Heart left ventricle (tissue), 16 donors: ENCODE results near the gene SP4. TPM values are rescaled to one million over a fixed set of nuclear protein-coding genes. Genes with fewer than 3 reads are reported as not detected.
"Not testable (repeated sequence)": the region's sequence is repeated elsewhere in the genome, so short reads cannot be mapped to it uniquely, and the experiment has no call there.

Source experiments
- ATAC-seq, 4 donors: fragments of 200-7000 bp; cut with Tn5 transposase; one replicate each; pipeline ENCODE4 v1.9.1; 2020 to 2022; ENCODE audit warnings: moderate library complexity in 4 of 4, mild to moderate bottlenecking in 3 of 4, moderate number of reproducible peaks in 1 of 4
- DNase-seq, 5 donors: peaks; one replicate each; pipeline ENCODE4 v3.0.0-alpha.2; 2020
- H3K27ac ChIP-seq, 12 donors: fragments of 200-600 bp; sonication (generic) in 4 of 12; one replicate each; pipeline versions ENCODE4 v1.5.0 to v1.8.0; 2016 to 2022; ENCODE audit warnings: mild to moderate bottlenecking in 2 of 12
- H3K27me3 ChIP-seq, 9 donors: fragments of 200-600 bp; sonication (generic) in 2 of 9; one replicate each; pipeline versions ENCODE4 v1.5.1 to v1.8.0; 2016 to 2022; ENCODE audit warnings: mild to moderate bottlenecking in 3 of 9
- H3K36me3 ChIP-seq, 9 donors: fragments of 200-600 bp; sonication (generic) in 2 of 9; one replicate each; pipeline versions ENCODE4 v1.5.0 to v1.8.0; 2018 to 2022; ENCODE audit warnings: mild to moderate bottlenecking in 2 of 9
- H3K4me1 ChIP-seq, 12 donors: fragments of 200-600 bp; sonication (generic) in 4 of 12; one replicate each; pipeline versions ENCODE4 v1.5.0 to v1.8.0; 2016 to 2022; ENCODE audit warnings: mild to moderate bottlenecking in 3 of 12
- H3K4me3 ChIP-seq, 12 donors: fragments of 200-600 bp; sonication (generic) in 4 of 12; one replicate each; pipeline versions ENCODE4 v1.5.0 to v1.8.0; 2017 to 2022; ENCODE audit warnings: mild to moderate bottlenecking in 9 of 12, moderate library complexity in 4 of 12
- H3K9me3 ChIP-seq, 12 donors: fragments of 200-600 bp; sonication (generic) in 4 of 12; one replicate each; pipeline versions ENCODE4 v1.5.0 to v1.8.0; 2016 to 2022; ENCODE audit warnings: mild to moderate bottlenecking in 1 of 12
- POLR2A ChIP-seq, 2 donors: fragments of 450-650 bp; IDR thresholded peaks; one replicate each; pipeline ENCODE4 v1.6.1; 2017; ENCODE audit warnings: antibody characterized with exemption in 2 of 2, mild to moderate bottlenecking in 2 of 2, moderate library complexity in 2 of 2
- WGBS, 4 donors: extraction: QIAGEN DNeasy Blood & Tissue Kit in 2 of 4; methylation state at CpG; one replicate each; pipeline versions ENCODE4 v1.1.5 to v1.1.7; 2013 to 2018; 5-methylcytosine and 5-hydroxymethylcytosine counted together
- intact Hi-C, 10 donors: fragments of 100-400 bp; cut with DNase I; formaldehyde crosslinking; loops; one replicate each; pipeline versions ENCODE4 v1.11.1 to v1.14.2; 2022
- polyA plus RNA-seq, 2 donors: library from polyadenylated mRNA; stranded (reverse); fragments of 200-250 nt; gene quantifications; one replicate each; pipeline ENCODE4 v1.2.3, GENCODE V29; 2013
- total RNA-seq, 9 donors: library from RNA; depleted of rRNA in 2 of 9; stranded (reverse); fragments of >200 nt in 2 of 9; fragmentation: NEBNext Ultra II Directional in 3 of 9; extraction: Animal tissue kit (Norgen Biotek cat#: 25700) in 3 of 9; gene quantifications; one replicate each; pipeline versions ENCODE4 v1.1.0 to v1.2.4, GENCODE V29; 2016 to 2023
- TF ChIP-seq, protein P1 (sequence below), 12 donors: fragments of 200-600 bp; sonication (generic) in 4 of 12; IDR thresholded peaks; one replicate each; pipeline versions ENCODE4 v1.5.0 to v1.8.0; 2018 to 2022; ENCODE audit warnings: antibody characterized with exemption in 12 of 12, mild to moderate bottlenecking in 5 of 12
- donor health status: ischemic (EF 13 %, LVEDD 7.1; RV severe dilation, severe dysfunction).
- donor health status: healthy with polysubstance abuse.
- donor health status: DM: no; HTN: yes; CAD: no.
- donor health status: DM: no; HTN: no; CAD: no.
- donor health status: ischemic (EF 25% LVEDD 6.9; RV normal size, moderate dysfunction).
- donor health status: ischemic (EF 25% LVEDD 5.7; RV mildly dilated, moderate dysfunction).
- donor health status: healthy.
- donor health status: DM: yes; HTN: yes; CAD: no.
- donor health status: ischemic (EF 35%, LVEDD 5.7; RV mildly dilated, moderate dysfunction).
- donor health status: nonischemic (EF 11% LVEDD 7.7; RV severe dilation, severe dysfunction).
- donor health status: DM: yes; HTN: yes; CAD: no.
- donor health status: PGD.
- donor health status: ischemic (EF 29% LVEDD 5.4; RV normal size, mild dysfunction).
- donor health status: nonischemic (EF 23%, LVEDD 6.1; RV moderate dilation, normal function).

Gene SP4
- total and polyA plus RNA-seq, 11 donors = 1.5 to 8.9 (median 5.7) TPM

DNA sequence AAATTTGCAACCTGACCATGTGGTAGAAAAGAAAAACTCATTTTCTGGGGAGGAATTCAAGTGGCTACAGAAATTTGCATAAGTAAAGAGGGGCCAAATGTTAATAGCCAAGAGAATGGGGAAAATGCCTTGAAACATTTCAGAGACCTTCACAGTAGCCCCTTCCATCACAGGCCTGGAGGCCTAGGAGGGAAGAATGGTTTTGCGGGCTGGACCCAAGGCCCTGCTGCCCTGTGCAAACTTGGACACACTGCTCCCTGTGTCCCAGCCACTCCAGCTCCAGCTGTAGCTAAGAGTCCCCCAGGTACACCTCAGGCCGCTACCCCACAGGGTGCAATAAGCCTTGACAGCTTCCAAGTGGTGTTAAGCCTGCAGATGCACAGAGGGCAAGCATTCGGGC lies 98.6 kb downstream of the SP4 start:
- no peak overlapping the region for H3K27ac ChIP-seq
- 89 to 100% (median 94%) methylated on average over 1 to 3 of the region's 3 CpGs for WGBS, 4 donors
- no peak overlapping the region for H3K4me3 ChIP-seq
- DNase-seq (no peak), ATAC-seq (no peak)
- TF ChIP-seq, protein P1, sequence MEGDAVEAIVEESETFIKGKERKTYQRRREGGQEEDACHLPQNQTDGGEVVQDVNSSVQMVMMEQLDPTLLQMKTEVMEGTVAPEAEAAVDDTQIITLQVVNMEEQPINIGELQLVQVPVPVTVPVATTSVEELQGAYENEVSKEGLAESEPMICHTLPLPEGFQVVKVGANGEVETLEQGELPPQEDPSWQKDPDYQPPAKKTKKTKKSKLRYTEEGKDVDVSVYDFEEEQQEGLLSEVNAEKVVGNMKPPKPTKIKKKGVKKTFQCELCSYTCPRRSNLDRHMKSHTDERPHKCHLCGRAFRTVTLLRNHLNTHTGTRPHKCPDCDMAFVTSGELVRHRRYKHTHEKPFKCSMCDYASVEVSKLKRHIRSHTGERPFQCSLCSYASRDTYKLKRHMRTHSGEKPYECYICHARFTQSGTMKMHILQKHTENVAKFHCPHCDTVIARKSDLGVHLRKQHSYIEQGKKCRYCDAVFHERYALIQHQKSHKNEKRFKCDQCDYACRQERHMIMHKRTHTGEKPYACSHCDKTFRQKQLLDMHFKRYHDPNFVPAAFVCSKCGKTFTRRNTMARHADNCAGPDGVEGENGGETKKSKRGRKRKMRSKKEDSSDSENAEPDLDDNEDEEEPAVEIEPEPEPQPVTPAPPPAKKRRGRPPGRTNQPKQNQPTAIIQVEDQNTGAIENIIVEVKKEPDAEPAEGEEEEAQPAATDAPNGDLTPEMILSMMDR (IDR thresholded peaks at IDR 0.05) = no peak
- no peak for TF ChIP-seq POLR2A (IDR thresholded peaks at IDR 0.05)
- H3K4me1 ChIP-seq = no peaks in the 10 kb centered on the region
- H3K36me3 ChIP-seq = no peaks in the 10 kb centered on the region
- no peaks in the 10 kb centered on the region for H3K27me3 ChIP-seq
- intact Hi-C loops = no loop called here
- no peaks in the 10 kb centered on the region for H3K9me3 ChIP-seq

DNA sequence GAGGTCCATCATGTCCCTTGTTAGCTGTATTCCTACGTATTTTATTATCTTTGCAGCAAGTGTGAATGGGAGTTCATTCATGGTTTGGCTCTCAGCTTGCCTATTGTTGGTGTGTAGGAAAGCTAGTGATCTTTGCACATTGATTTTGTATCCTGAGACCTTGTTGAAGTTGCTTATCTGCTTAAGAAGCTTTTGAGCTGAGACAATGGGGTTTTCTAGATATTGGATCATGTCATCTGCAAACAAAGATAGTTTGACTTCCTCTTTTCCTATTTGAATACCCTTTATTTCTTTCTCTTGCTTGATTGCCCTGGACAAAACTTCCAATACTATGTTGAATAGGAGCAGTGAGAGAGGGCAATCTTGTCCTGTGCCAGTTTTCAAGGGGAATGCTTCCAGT lies 104.6 kb downstream of the SP4 start:
- H3K4me1 ChIP-seq, H3K4me3 ChIP-seq, ATAC-seq, H3K36me3 ChIP-seq, H3K9me3 ChIP-seq, intact Hi-C loops, H3K27ac ChIP-seq, H3K27me3 ChIP-seq, DNase-seq: not testable (repeated sequence)
- 31 to 68% (median 57%) methylated on average over 1 of the region's 1 CpG for WGBS, 4 donors

DNA sequence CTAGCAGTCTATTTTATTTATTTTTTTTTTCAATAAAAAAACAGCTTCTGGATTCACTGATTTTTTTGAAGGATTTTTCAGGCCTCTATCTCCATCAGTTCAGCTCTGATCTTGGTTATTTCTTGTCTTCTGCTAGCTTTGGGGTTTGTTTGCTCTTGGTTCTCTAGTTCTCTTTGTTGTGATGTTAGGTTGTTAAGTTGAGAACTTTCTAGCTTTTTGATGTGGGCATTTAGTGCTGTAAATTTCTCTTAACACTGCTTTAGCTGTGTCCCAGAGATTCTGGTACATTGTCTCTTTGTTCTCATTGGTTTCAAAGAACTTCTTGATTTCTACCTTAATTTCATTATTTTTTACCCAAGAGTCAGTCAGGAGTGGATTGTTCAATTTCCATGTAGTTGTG lies 105.8 kb downstream of the SP4 start:
- H3K4me3 ChIP-seq, DNase-seq, ATAC-seq, H3K9me3 ChIP-seq, H3K4me1 ChIP-seq, H3K27ac ChIP-seq, H3K27me3 ChIP-seq, H3K36me3 ChIP-seq, intact Hi-C loops: not testable (repeated sequence)

DNA sequence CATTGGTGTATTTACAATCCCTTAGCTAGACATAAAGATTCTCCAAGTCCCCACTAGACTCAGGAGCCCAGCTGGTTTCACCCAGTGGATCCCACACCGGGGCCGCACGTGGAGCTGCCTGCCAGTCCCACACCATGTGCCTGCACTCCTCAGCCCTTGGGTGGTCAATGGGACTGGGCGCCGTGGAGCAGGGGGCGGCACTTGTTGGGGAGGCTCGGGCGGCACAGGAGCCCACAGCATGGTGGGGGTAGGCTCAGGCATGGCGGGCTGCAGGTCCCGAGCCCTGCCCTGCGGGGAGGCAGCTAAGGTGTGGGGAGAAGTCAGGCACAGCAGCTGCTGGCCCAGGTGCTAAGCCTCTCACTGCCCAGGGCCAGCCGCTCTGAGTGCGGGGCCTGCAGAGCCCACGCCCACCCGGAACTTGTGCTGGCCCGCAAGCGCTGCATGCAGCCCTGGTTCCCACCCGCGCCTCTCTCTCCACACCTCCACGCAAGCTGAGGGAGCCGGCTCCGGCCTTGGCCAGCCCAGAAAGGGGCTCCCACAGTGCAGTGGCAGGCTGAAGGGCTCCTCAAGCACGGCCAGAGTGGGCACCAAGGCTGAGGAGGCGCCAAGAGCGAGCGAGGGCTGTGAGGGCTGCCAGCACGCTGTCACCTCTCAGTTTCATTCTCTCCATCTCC lies 108.7 kb downstream of the SP4 start:
- H3K27me3 ChIP-seq = peaks cover 0 to 19% (median 3%) of the 10 kb centered on the region in 9 donors
- intact Hi-C loops = not testable (repeated sequence)

DNA sequence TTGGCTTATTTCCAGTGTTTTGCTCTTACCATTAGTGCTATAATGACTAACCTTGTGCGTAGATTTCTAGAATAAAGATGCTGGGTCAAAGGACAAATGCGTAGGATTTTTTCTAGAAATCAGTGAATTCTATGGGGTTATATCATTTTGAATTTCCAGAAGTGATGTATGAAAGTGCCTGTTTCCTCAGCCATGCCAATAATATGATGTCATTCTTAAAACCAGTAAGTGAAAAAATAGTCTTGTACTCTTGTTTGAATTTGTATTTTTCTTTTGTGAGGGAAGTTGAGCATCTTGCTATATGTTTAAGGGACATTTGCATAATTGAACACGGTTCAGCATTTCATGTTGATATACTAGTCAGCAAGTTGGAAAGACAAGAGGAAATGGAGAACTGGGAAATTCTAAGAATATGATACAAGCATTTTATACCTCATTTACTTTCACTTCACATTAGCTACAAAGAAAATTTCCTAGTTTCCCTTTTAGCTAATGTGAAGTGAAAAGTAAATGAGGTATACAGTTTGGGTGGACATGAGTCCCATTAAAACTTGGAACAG lies 111.1 kb downstream of the SP4 start:
- Histone ChIP-seq H3K4me1 (peaks cover 0 to 21% (median 5%) of the 10 kb centered on the region in 12 donors), H3K9me3 (no peaks in the 10 kb centered on the region), H3K27me3 (peaks cover 8 to 42% (median 16%) of the 10 kb centered on the region in 9 donors), H3K4me3 (no peak overlapping the region), H3K36me3 (no peaks in the 10 kb centered on the region), H3K27ac (no peak overlapping the region)
- ATAC-seq (no peak), DNase-seq (no peak)
- intact Hi-C loops = no loop called here
- 80 to 86% (median 85%) methylated on average over 3 of the region's 3 CpGs for WGBS, 4 donors
- TF ChIP-seq, protein P1 (IDR thresholded peaks at IDR 0.05) = no peak
- TF ChIP-seq POLR2A (IDR thresholded peaks at IDR 0.05) = no peak

More for the DNA sequence above, 108.7 kb downstream of the SP4 start:
- H3K4me3 ChIP-seq, H3K4me1 ChIP-seq, H3K9me3 ChIP-seq, DNase-seq, H3K36me3 ChIP-seq, ATAC-seq, H3K27ac ChIP-seq: not testable (repeated sequence)
- WGBS, 4 donors = 90 to 96% (median 94%) methylated on average over 13 to 27 of the region's 27 CpGs
